HL-60 (cell line): Measurements from ENCODE around the gene SETD4.

Source experiments
- DNase-seq, 2 experiments: peaks; one replicate each; pipeline ENCODE4 v3.0.0-alpha.2; 2010 to 2020; ENCODE audit warnings: low read depth in 1 of 2, low spot score in 1 of 2
- H3K27ac ChIP-seq: fragments of 250-450 bp; sonication (Bioruptor Pico); replicated peaks from 2 replicates; pipeline ENCODE4 v1.5.1; 2020; ENCODE audit warnings: mild to moderate bottlenecking, moderate library complexity
- H3K27me3 ChIP-seq: fragments of 250-450 bp; sonication (Bioruptor Pico); 2 replicates; pipeline ENCODE4 v1.5.1; 2021; ENCODE audit warnings: mild to moderate bottlenecking, moderate library complexity; ENCODE audit not compliant: insufficient read depth, poor library complexity, severe bottlenecking
- H3K4me3 ChIP-seq: replicated peaks from 2 replicates; pipeline ENCODE4 v1.5.1; 2011; ENCODE audit warnings: mild to moderate bottlenecking, control low read depth, low read length; ENCODE audit not compliant: insufficient read depth
- CTCF ChIP-seq: IDR thresholded peaks from one replicate; pipeline ENCODE4 v1.5.1; 2011; ENCODE audit warnings: low read length, control low read depth, inconsistent platforms; ENCODE audit not compliant: insufficient read depth
- GABPA ChIP-seq: IDR thresholded peaks from 2 replicates; pipeline ENCODE4 v1.6.1; 2012; ENCODE audit warnings: low read depth
- POLR2AphosphoS5 ChIP-seq: IDR thresholded peaks from 2 replicates; pipeline ENCODE4 v1.6.1; 2012; ENCODE audit warnings: low read depth
- SPI1 ChIP-seq: IDR thresholded peaks from 2 replicates; pipeline ENCODE4 v1.6.1; 2012; ENCODE audit warnings: low read depth, mild to moderate bottlenecking, borderline replicate concordance
- TF ChIP-seq, protein P1 (sequence below): IDR thresholded peaks from 2 replicates; pipeline ENCODE4 v1.6.1; 2012; ENCODE audit warnings: low read depth; ENCODE audit not compliant: insufficient replicate concordance

The SETD4 gene

GRCh38 chr21:36041910-36042309 lies 18.4 kb downstream of the SETD4 start:
- H3K4me3 ChIP-seq, result no peak overlapping the region
- no peak overlapping the region for H3K27ac ChIP-seq
- no peak for DNase-seq
- TF ChIP-seq SPI1 (no peak), POLR2AphosphoS5 (no peak), CTCF (no peak), GABPA (no peak)
- TF ChIP-seq, protein P1, sequence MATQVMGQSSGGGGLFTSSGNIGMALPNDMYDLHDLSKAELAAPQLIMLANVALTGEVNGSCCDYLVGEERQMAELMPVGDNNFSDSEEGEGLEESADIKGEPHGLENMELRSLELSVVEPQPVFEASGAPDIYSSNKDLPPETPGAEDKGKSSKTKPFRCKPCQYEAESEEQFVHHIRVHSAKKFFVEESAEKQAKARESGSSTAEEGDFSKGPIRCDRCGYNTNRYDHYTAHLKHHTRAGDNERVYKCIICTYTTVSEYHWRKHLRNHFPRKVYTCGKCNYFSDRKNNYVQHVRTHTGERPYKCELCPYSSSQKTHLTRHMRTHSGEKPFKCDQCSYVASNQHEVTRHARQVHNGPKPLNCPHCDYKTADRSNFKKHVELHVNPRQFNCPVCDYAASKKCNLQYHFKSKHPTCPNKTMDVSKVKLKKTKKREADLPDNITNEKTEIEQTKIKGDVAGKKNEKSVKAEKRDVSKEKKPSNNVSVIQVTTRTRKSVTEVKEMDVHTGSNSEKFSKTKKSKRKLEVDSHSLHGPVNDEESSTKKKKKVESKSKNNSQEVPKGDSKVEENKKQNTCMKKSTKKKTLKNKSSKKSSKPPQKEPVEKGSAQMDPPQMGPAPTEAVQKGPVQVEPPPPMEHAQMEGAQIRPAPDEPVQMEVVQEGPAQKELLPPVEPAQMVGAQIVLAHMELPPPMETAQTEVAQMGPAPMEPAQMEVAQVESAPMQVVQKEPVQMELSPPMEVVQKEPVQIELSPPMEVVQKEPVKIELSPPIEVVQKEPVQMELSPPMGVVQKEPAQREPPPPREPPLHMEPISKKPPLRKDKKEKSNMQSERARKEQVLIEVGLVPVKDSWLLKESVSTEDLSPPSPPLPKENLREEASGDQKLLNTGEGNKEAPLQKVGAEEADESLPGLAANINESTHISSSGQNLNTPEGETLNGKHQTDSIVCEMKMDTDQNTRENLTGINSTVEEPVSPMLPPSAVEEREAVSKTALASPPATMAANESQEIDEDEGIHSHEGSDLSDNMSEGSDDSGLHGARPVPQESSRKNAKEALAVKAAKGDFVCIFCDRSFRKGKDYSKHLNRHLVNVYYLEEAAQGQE, result no peak
- H3K27me3 ChIP-seq, result no peaks in the 10 kb centered on the region

- Histone ChIP-seq H3K27ac (no peak overlapping the region), H3K27me3 (no peaks in the 10 kb centered on the region), H3K4me3 (no peak overlapping the region)
- DNase-seq, result no peak
- no peak for TF ChIP-seq SPI1
- no peak for TF ChIP-seq CTCF
- no peak for TF ChIP-seq POLR2AphosphoS5
- no peak for TF ChIP-seq GABPA
- TF ChIP-seq, protein P1, result no peak
Measured at GRCh38 chr21:36040389-36040788, 19.9 kb downstream of the SETD4 start.

- Histone ChIP-seq H3K27ac (no peak overlapping the region), H3K4me3 (no peak overlapping the region), H3K27me3 (no peaks in the 10 kb centered on the region)
- DNase-seq, result no peak
- TF ChIP-seq POLR2AphosphoS5, result no peak
- no peak for TF ChIP-seq CTCF
- TF ChIP-seq SPI1, result no peak
- TF ChIP-seq, protein P1, result no peak
Measured at GRCh38 chr21:36039861-36040260, 20.5 kb downstream of the SETD4 start.
